C4-2B (cell line): ENCODE results near the gene GGT5.

Experiments
- H3K27ac ChIP-seq: fragments of 450-650 bp; 2 replicates; pipeline ENCODE4 v1.5.1; 2017
- CTCF ChIP-seq: fragments of 450-650 bp; conservative IDR thresholded peaks from 2 replicates; pipeline ENCODE4 v1.5.1; 2017; ENCODE audit warnings: mild to moderate bottlenecking
- ZFX ChIP-seq: fragments of 450-650 bp; IDR thresholded peaks from 2 replicates; pipeline ENCODE4 v1.6.1; 2017

Gene GGT5

GRCh38 chr22:24171822-24172221, 73.1 kb downstream of the GGT5 start:
- no peak overlapping the region for H3K27ac ChIP-seq
- TF ChIP-seq ZFX (no peak), CTCF (no peak)

GRCh38 chr22:24170632-24171031, 74.2 kb downstream of the GGT5 start:
- TF ChIP-seq CTCF (no peak), ZFX (no peak)
- H3K27ac ChIP-seq: no peak overlapping the region

GRCh38 chr22:24170188-24170587, 74.7 kb downstream of the GGT5 start:
- TF ChIP-seq ZFX (no peak), CTCF (no peak)
- no peak overlapping the region for H3K27ac ChIP-seq
